Osteoblast (primary cell): ENCODE results near the gene RPUSD2. TPM values are rescaled to one million over a fixed set of nuclear protein-coding genes. Genes with fewer than 3 reads are reported as not detected.
"Not testable (repeated sequence)": the region's sequence is repeated elsewhere in the genome, so short reads cannot be mapped to it uniquely, and the experiment has no call there.

Source experiments
- DNase-seq: peaks from one replicate; pipeline ENCODE4 v3.0.0; 2011; ENCODE audit warnings: low spot score, mixed read lengths; ENCODE audit not compliant: insufficient read length; ENCODE audit errors: missing footprints
- H2AFZ ChIP-seq: 2 replicates; pipeline ENCODE4 v1.6.0; 2011; ENCODE audit warnings: mild to moderate bottlenecking, low read length
- H3K27ac ChIP-seq: 2 replicates; pipeline ENCODE4 v1.5.1; 2011; ENCODE audit warnings: mild to moderate bottlenecking, low read depth, low read length, moderate library complexity
- H3K27me3 ChIP-seq: 2 replicates; pipeline ENCODE4 v1.6.0; 2012; ENCODE audit warnings: mild to moderate bottlenecking, control low read depth, inconsistent platforms, low read length, moderate library complexity; ENCODE audit not compliant: insufficient read depth
- H3K36me3 ChIP-seq: 2 replicates; pipeline ENCODE4 v1.5.1; 2011; ENCODE audit warnings: mild to moderate bottlenecking, low read length, control low read depth, moderate library complexity; ENCODE audit not compliant: insufficient read depth
- H3K4me1 ChIP-seq: 2 replicates; pipeline ENCODE4 v1.5.1; 2011; ENCODE audit warnings: mild to moderate bottlenecking, low read length, control low read depth, moderate library complexity; ENCODE audit not compliant: insufficient read depth
- H3K4me2 ChIP-seq: 2 replicates; pipeline ENCODE4 v1.6.0; 2011; ENCODE audit warnings: mild to moderate bottlenecking, low read length; ENCODE audit not compliant: insufficient read depth
- H3K4me3 ChIP-seq: fragments of 200-600 bp; sonication (generic); 3 replicates; pipeline ENCODE4 v1.5.1; 2012; ENCODE audit warnings: mild to moderate bottlenecking, low read length, inconsistent platforms; ENCODE audit not compliant: insufficient read depth
- H3K79me2 ChIP-seq: 2 replicates; pipeline ENCODE4 v1.6.0; 2012; ENCODE audit warnings: mild to moderate bottlenecking, low read length, control low read depth, inconsistent platforms; ENCODE audit not compliant: insufficient read depth
- H3K9me3 ChIP-seq: 2 replicates; pipeline ENCODE4 v1.5.1; 2011; ENCODE audit warnings: low read depth, low read length, control low read depth
- H4K20me1 ChIP-seq: 2 replicates; pipeline ENCODE4 v1.6.0; 2012; ENCODE audit warnings: mild to moderate bottlenecking, low read length, control low read depth; ENCODE audit not compliant: insufficient read depth
- total RNA-seq: library from RNA; depleted of rRNA; stranded (reverse); fragments of >200 nt; gene quantifications from 2 replicates; pipeline ENCODE4 v1.2.3, GENCODE V29; 2012
- TF ChIP-seq, protein P1 (sequence below): IDR thresholded peaks from 2 replicates; pipeline ENCODE4 v1.5.1; 2011; ENCODE audit warnings: mild to moderate bottlenecking, low read depth, low read length, moderate library complexity; ENCODE audit errors: extremely low read depth

The RPUSD2 gene
- total RNA-seq, 1 donor = 9.0 TPM

DNA sequence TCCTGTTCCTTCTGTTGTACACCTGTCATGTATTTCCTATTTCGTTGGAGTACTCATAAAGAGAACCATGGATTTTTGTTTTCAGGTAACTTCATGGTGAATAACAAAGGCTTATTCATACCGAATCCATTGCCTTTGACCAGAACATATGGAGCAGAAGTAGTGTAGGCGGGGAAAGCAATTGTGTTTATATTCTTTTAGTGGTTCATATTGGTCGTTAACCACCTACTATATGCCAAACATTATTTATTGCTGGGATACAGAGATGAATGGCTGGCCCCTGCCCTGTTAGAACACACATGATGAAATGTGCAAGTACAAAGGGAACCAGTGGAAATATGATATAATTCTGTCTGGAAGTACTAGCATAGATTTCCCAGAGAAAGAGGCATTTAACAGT is 9.8 kb downstream of the RPUSD2 start:
- no peaks in the 10 kb centered on the region for H3K79me2 ChIP-seq
- DNase-seq = no peak
- H4K20me1 ChIP-seq = no peaks in the 10 kb centered on the region
- TF ChIP-seq, protein P1, sequence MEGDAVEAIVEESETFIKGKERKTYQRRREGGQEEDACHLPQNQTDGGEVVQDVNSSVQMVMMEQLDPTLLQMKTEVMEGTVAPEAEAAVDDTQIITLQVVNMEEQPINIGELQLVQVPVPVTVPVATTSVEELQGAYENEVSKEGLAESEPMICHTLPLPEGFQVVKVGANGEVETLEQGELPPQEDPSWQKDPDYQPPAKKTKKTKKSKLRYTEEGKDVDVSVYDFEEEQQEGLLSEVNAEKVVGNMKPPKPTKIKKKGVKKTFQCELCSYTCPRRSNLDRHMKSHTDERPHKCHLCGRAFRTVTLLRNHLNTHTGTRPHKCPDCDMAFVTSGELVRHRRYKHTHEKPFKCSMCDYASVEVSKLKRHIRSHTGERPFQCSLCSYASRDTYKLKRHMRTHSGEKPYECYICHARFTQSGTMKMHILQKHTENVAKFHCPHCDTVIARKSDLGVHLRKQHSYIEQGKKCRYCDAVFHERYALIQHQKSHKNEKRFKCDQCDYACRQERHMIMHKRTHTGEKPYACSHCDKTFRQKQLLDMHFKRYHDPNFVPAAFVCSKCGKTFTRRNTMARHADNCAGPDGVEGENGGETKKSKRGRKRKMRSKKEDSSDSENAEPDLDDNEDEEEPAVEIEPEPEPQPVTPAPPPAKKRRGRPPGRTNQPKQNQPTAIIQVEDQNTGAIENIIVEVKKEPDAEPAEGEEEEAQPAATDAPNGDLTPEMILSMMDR = no peak
- peaks cover 6% of the 10 kb centered on the region for H3K36me3 ChIP-seq
- no peaks in the 10 kb centered on the region for H3K4me1 ChIP-seq
- no peak overlapping the region for H3K4me2 ChIP-seq
- no peak overlapping the region for H3K4me3 ChIP-seq
- no peaks in the 10 kb centered on the region for H3K27me3 ChIP-seq
- no peak overlapping the region for H2AFZ ChIP-seq
- H3K9me3 ChIP-seq = no peaks in the 10 kb centered on the region
- no peak overlapping the region for H3K27ac ChIP-seq

DNA sequence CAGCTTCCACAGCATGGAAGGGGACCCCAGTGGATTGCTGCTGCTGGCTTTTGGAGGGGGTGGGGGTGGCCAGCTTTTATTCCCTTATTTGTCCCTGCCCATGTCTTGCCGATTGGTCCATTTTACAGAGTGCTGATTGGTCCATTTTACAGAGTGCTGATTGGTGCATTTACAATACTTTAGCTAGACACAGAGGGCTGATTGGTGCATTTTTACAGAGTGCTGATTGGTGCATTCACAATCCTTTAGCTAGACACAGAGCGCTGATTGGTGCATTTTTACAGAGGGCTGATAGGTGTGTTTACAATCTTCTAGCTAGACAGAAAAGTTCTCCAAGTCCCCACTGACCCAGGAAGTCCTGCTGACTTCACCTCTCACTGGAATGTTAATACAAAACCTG is 12.7 kb downstream of the RPUSD2 start:
- not testable (repeated sequence) for H3K36me3 ChIP-seq, H3K4me3 ChIP-seq, DNase-seq

DNA sequence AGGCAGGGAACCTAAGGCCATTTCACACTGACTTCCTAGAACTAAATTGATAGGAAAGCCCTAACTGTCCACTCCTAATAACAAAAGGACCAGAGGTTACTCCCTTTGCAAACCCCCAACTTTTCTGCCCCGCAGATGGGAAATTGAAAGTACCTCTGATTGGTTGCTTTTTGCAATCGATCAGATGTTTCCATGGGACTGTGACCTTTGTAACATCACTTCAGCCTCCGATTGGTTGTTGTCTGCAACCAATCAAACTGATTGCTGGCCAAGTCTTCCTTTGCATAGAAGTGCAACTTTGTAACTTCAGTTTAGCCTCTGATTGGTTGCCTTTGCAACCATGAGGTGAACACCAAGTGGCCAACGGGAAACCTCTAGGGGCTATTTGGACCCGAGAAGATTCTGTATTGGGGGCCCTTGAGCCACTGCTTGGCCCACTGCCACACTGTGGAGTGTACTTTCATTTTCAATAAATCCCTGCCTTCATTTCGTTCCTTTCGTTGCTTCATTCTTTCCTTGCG is 13.7 kb downstream of the RPUSD2 start:
- H3K36me3 ChIP-seq = no peaks in the 10 kb centered on the region
- peak overlapping the region; percentile 90 for H2AFZ ChIP-seq
- H3K27me3 ChIP-seq = no peaks in the 10 kb centered on the region
- peak overlapping the region; percentile 70 for H3K4me3 ChIP-seq
- H3K9me3 ChIP-seq = no peaks in the 10 kb centered on the region
- peak overlapping the region; percentile 82 for H3K4me2 ChIP-seq
- TF ChIP-seq, protein P1 = no peak
- no peaks in the 10 kb centered on the region for H4K20me1 ChIP-seq
- no peak overlapping the region for H3K27ac ChIP-seq
- no peaks in the 10 kb centered on the region for H3K79me2 ChIP-seq
- H3K4me1 ChIP-seq = no peaks in the 10 kb centered on the region
- peak; percentile 67 for DNase-seq

More for the DNA sequence above, 12.7 kb downstream of the RPUSD2 start:
- H3K27me3 ChIP-seq, H3K79me2 ChIP-seq, H3K4me2 ChIP-seq, H3K9me3 ChIP-seq, H2AFZ ChIP-seq, H3K27ac ChIP-seq, H3K4me1 ChIP-seq, H4K20me1 ChIP-seq: not testable (repeated sequence)

DNA sequence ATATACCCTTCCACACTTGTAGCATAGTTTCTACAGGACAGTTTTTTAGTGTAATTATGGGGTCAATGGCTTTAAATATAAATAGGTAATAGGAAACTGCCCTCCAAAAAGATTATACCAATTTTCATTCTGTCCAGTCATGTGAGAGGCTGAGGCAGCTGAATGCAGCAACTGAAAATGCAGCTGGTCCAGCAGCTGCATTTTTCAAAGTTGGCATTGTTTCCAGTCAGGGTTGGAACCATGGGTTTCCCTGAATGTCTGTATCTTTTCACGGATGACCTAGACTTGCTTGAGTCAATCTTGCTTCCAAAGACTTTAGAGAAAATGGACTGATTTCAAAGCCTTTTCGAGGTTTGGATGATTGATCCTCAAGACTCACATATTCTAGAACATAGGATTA is 15.1 kb downstream of the RPUSD2 start:
- Histone ChIP-seq H3K4me3 (no peak overlapping the region), H3K27ac (no peak overlapping the region), H3K9me3 (no peaks in the 10 kb centered on the region), H3K4me2 (no peak overlapping the region), H3K36me3 (no peaks in the 10 kb centered on the region), H4K20me1 (no peaks in the 10 kb centered on the region), H3K27me3 (no peaks in the 10 kb centered on the region), H2AFZ (peak overlapping the region; percentile 41), H3K4me1 (no peaks in the 10 kb centered on the region), H3K79me2 (no peaks in the 10 kb centered on the region)
- TF ChIP-seq, protein P1 = no peak
- no peak for DNase-seq
